K562 (cell line): ENCODE data around the gene HDLBP. TPM values are rescaled to one million over a fixed set of nuclear protein-coding genes. Genes with fewer than 3 reads are reported as not detected.

ENCODE experiments used
- ATF2 ChIP-seq: sonication (generic); formaldehyde crosslinking; IDR thresholded peaks from 2 replicates; pipeline ENCODE4 v1.8.1; 2022; ENCODE audit warnings: missing genetic modification reagents
- FOXP1 ChIP-seq: sonication (generic); formaldehyde crosslinking; IDR thresholded peaks from 2 replicates; pipeline ENCODE4 v1.8.0; 2022; ENCODE audit warnings: mild to moderate bottlenecking, missing genetic modification reagents
- GMEB1 ChIP-seq: fragments of 250-450 bp; sonication (Bioruptor Pico); IDR thresholded peaks from 2 replicates; pipeline ENCODE4 v1.4.0; 2020; ENCODE audit warnings: mild to moderate bottlenecking
- HDAC2 ChIP-seq: fragments of 450-650 bp; IDR thresholded peaks from 2 replicates; pipeline ENCODE4 v1.6.1; 2016; ENCODE audit warnings: mild to moderate bottlenecking
- MAFK ChIP-seq: IDR thresholded peaks from 2 replicates; pipeline ENCODE4 v1.6.1; 2011; ENCODE audit warnings: low read length, improper control_type of control experiment
- MNT ChIP-seq, 2 experiments: fragments of 450-650 bp; conservative IDR thresholded peaks; 2 replicates each; pipeline ENCODE4 v1.6.1; 2017; ENCODE audit warnings: mild to moderate bottlenecking in 2 of 2, moderate library complexity in 2 of 2
- SRSF9 ChIP-seq: fragments of 200-400 bp; formaldehyde crosslinking; IDR thresholded peaks from 2 replicates; pipeline ENCODE4 v1.6.1; 2017; ENCODE audit warnings: low read depth, low read length, borderline replicate concordance
- XRCC4 ChIP-seq: IDR thresholded peaks from one replicate; pipeline ENCODE4 v1.6.1; 2011; ENCODE audit not compliant: insufficient read depth, insufficient read length; ENCODE audit errors: extremely low read depth
- ZFP91 ChIP-seq: sonication (generic); formaldehyde crosslinking; IDR thresholded peaks from 2 replicates; pipeline ENCODE4 v1.8.0; 2022; ENCODE audit warnings: mild to moderate bottlenecking, missing genetic modification reagents
- ZNF318 ChIP-seq, 2 experiments: fragments of 450-650 bp; IDR thresholded peaks; 2 replicates each; pipeline ENCODE4 v1.6.1; 2016; ENCODE audit warnings: mild to moderate bottlenecking in 2 of 2, borderline replicate concordance in 1 of 2, low read depth in 1 of 2, moderate library complexity in 1 of 2
- polyA plus RNA-seq, 8 experiments: library from polyadenylated mRNA; depleted of rRNA in 4 of 8; stranded (reverse) in 5 of 8; unstranded in 3 of 8; fragments of >200 nt; fragmentation: Nextera tagmentation in 2 of 8; fragmentation: Illumina TruSeq in 1 of 8; extraction: Ambion mirVana in 2 of 8; extraction: Trizol in 1 of 8; gene quantifications; 2 replicates each; pipeline versions ENCODE4 v1.2.1 to v1.2.3, GENCODE V29; 2011 to 2014; ENCODE audit warnings: inconsistent platforms in 1 of 8, missing spikeins in 1 of 8
- total RNA-seq, 7 experiments: library from RNA; depleted of rRNA in 6 of 7; stranded (reverse); fragments of >200 nt in 6 of 7; fragmentation: Illumina TruSeq in 2 of 7; extraction: Trizol in 2 of 7; gene quantifications; 2 replicates each; pipeline versions ENCODE4 v1.2.1 to v1.2.3, GENCODE V29; 2011 to 2021; ENCODE audit warnings: low replicate concordance in 1 of 7

HDLBP gene
- total and polyA plus RNA-seq, 9 of the 15 experiments (the other 6 are each of a cell fraction or from before 2014, with no cell fraction given) = 24.4 to 378 (median 146) TPM

GRCh38 chr2:241354668-241355658 lies 39.5 kb upstream of the HDLBP start (continued):
- no peak for TF ChIP-seq MNT (conservative IDR thresholded peaks at IDR 0.05)
- no peak for TF ChIP-seq ATF2 (CRISPR knock-in tag)
- TF ChIP-seq ZNF318 (IDR thresholded peaks at IDR 0.05; ENCODE audit: borderline replicate concordance in 1 of 2, low read depth in 1 of 2) = no peak
- TF ChIP-seq MAFK = no peak
- no peak for TF ChIP-seq HDAC2
- no peak for TF ChIP-seq FOXP1 (CRISPR knock-in tag)
- no peak for TF ChIP-seq XRCC4
- no peak for TF ChIP-seq SRSF9
- no peak for TF ChIP-seq ZFP91 (CRISPR knock-in tag)
- TF ChIP-seq GMEB1 (CRISPR knock-in tag) = no peak
